GM23338 (cell line): ENCODE data around the gene L3MBTL4. TPM values are rescaled to one million over a fixed set of nuclear protein-coding genes. Genes with fewer than 3 reads are reported as not detected.

ENCODE experiments used
- ATAC-seq: fragments of 200-7000 bp; cut with Tn5 transposase; 3 replicates; pipeline ENCODE4 v1.9.1; 2020
- DNase-seq: peaks from one replicate; pipeline ENCODE4 v3.0.0-alpha.2; 2015; ENCODE audit warnings: low spot score
- H2AFZ ChIP-seq: fragments of 200-600 bp; sonication (generic); 2 replicates; pipeline ENCODE4 v1.8.0; 2016; ENCODE audit warnings: antibody characterized with exemption, mild to moderate bottlenecking, moderate library complexity
- H3F3A ChIP-seq: fragments of 200-600 bp; sonication (generic); replicated peaks from 2 replicates; pipeline ENCODE4 v1.8.0; 2017; ENCODE audit warnings: antibody characterized with exemption, mixed run types, low read depth
- H3K27ac ChIP-seq: fragments of 200-600 bp; sonication (generic); 2 replicates; pipeline ENCODE4 v1.6.1; 2016; ENCODE audit warnings: low read depth
- H3K27me3 ChIP-seq: fragments of 200-600 bp; sonication (generic); 2 replicates; pipeline ENCODE4 v1.8.0; 2016; ENCODE audit warnings: mild to moderate bottlenecking, mixed run types, moderate library complexity; ENCODE audit not compliant: insufficient read depth
- H3K36me3 ChIP-seq: fragments of 200-600 bp; sonication (generic); 2 replicates; pipeline ENCODE4 v1.8.0; 2016; ENCODE audit warnings: mild to moderate bottlenecking; ENCODE audit not compliant: insufficient read depth
- H3K4me1 ChIP-seq: fragments of 200-600 bp; sonication (generic); 2 replicates; pipeline ENCODE4 v1.8.0; 2016; ENCODE audit warnings: mild to moderate bottlenecking, moderate library complexity; ENCODE audit not compliant: insufficient read depth
- H3K4me2 ChIP-seq: fragments of 200-600 bp; sonication (generic); 2 replicates; pipeline ENCODE4 v1.7.1; 2017; ENCODE audit warnings: mixed run types
- H3K4me3 ChIP-seq: fragments of 200-600 bp; sonication (generic); 2 replicates; pipeline ENCODE4 v1.6.1; 2016; ENCODE audit warnings: mixed run types
- H3K79me2 ChIP-seq: fragments of 200-600 bp; sonication (generic); replicated peaks from 2 replicates; pipeline ENCODE4 v1.8.0; 2017; ENCODE audit warnings: mild to moderate bottlenecking; ENCODE audit not compliant: insufficient read depth
- H3K9me2 ChIP-seq: fragments of 200-600 bp; sonication (generic); 2 replicates; pipeline ENCODE4 v1.8.0; 2017; ENCODE audit not compliant: insufficient read depth
- H4K20me1 ChIP-seq: fragments of 200-600 bp; sonication (generic); replicated peaks from 2 replicates; pipeline ENCODE4 v1.8.0; 2017; ENCODE audit warnings: mild to moderate bottlenecking; ENCODE audit not compliant: insufficient read depth
- H3K27ac Mint-ChIP-seq: 2 replicates; pipeline ENCODE4 v1.8.0; 2020; ENCODE audit warnings: inconsistent platforms, mild to moderate bottlenecking, moderate library complexity, mixed read lengths
- H3K27me3 Mint-ChIP-seq: 3 replicates; pipeline ENCODE4 v1.8.0; 2022; ENCODE audit warnings: low read depth, mild to moderate bottlenecking, moderate library complexity, mixed read lengths, inconsistent platforms; ENCODE audit not compliant: insufficient read depth, poor library complexity
- H3K36me3 Mint-ChIP-seq: 3 replicates; pipeline ENCODE4 v1.8.0; 2021; ENCODE audit warnings: low read depth, mild to moderate bottlenecking, inconsistent platforms, moderate library complexity, mixed read lengths
- H3K4me1 Mint-ChIP-seq: 3 replicates; pipeline ENCODE4 v1.8.0; 2020; ENCODE audit warnings: mild to moderate bottlenecking, inconsistent platforms, mixed read lengths
- H3K4me3 Mint-ChIP-seq: 3 replicates; pipeline ENCODE4 v1.8.0; 2021; ENCODE audit warnings: moderate library complexity, mild to moderate bottlenecking, inconsistent platforms, mixed read lengths
- H3K9me3 Mint-ChIP-seq: 3 replicates; pipeline ENCODE4 v1.8.0; 2020; ENCODE audit warnings: moderate library complexity, mild to moderate bottlenecking, inconsistent platforms, mixed read lengths
- CREB1 ChIP-seq: fragments of 250-450 bp; sonication (Bioruptor Pico); IDR thresholded peaks from 2 replicates; pipeline ENCODE4 v1.5.0; 2020; ENCODE audit warnings: low read depth, mild to moderate bottlenecking, moderate library complexity
- EZH2 ChIP-seq: fragments of 200-600 bp; sonication (generic); IDR thresholded peaks from one replicate; pipeline ENCODE4 v1.8.0; 2017; ENCODE audit warnings: antibody characterized with exemption, mild to moderate bottlenecking, low read depth; ENCODE audit not compliant: unreplicated experiment
- EZH2phosphoT487 ChIP-seq: fragments of 200-600 bp; sonication (generic); IDR thresholded peaks from one replicate; pipeline ENCODE4 v1.8.1; 2018; ENCODE audit warnings: antibody characterized with exemption; ENCODE audit not compliant: unreplicated experiment
- JUNB ChIP-seq: IDR thresholded peaks from one replicate; pipeline ENCODE4 v1.6.1; 2016; ENCODE audit warnings: antibody characterized with exemption; ENCODE audit not compliant: unreplicated experiment
- NANOG ChIP-seq: IDR thresholded peaks from 2 replicates; pipeline ENCODE4 v1.6.1; 2016; ENCODE audit warnings: antibody characterized with exemption, borderline replicate concordance
- POLR2AphosphoS5 ChIP-seq: IDR thresholded peaks from 2 replicates; pipeline ENCODE4 v1.6.1; 2016; ENCODE audit warnings: antibody characterized with exemption, low read depth
- STAT1 ChIP-seq: IDR thresholded peaks from one replicate; pipeline ENCODE4 v1.6.1; 2016; ENCODE audit warnings: antibody characterized with exemption; ENCODE audit not compliant: unreplicated experiment
- ZNF114 ChIP-seq: fragments of 250-450 bp; sonication (Bioruptor Pico); IDR thresholded peaks from 2 replicates; pipeline ENCODE4 v1.5.0; 2020; ENCODE audit warnings: mild to moderate bottlenecking, moderate library complexity
- ZNF331 ChIP-seq: fragments of 250-450 bp; sonication (Bioruptor Pico); IDR thresholded peaks from 2 replicates; pipeline ENCODE4 v1.5.0; 2020; ENCODE audit warnings: low read depth, mild to moderate bottlenecking, moderate library complexity
- ZNF462 ChIP-seq: fragments of 250-450 bp; sonication (Bioruptor Pico); IDR thresholded peaks from 2 replicates; pipeline ENCODE4 v1.5.0; 2020; ENCODE audit warnings: mild to moderate bottlenecking, moderate library complexity
- polyA plus RNA-seq: library from polyadenylated mRNA; unstranded; fragments of >200 nt; fragmentation: Nextera tagmentation; extraction: Ambion mirVana; gene quantifications from 2 replicates; pipeline ENCODE4 v1.2.1, GENCODE V29; 2016
- total RNA-seq: library from RNA; depleted of rRNA; stranded (reverse); fragments of >200 nt; shearing (Covaris generic); gene quantifications from 2 replicates; pipeline ENCODE4 v1.2.3, GENCODE V29; 2014
- TF ChIP-seq, protein P1 (sequence below), 2 experiments: fragments of 200-600 bp in 1 of 2; sonication (generic) in 1 of 2; conservative IDR thresholded peaks; 2 replicates each; pipeline versions ENCODE4 v1.5.1 to v1.6.1; 2016 to 2017; ENCODE audit warnings: antibody characterized with exemption in 2 of 2, low read depth in 2 of 2, mild to moderate bottlenecking in 2 of 2, moderate library complexity in 1 of 2

Gene L3MBTL4
- total and polyA plus RNA-seq, 2 experiments from 2014 or later: 0.48 to 2.8 TPM

- Histone ChIP-seq H4K20me1 (no peaks in the 10 kb centered on the region), H3K27ac (no peak overlapping the region), H3F3A (no peaks in the 10 kb centered on the region), H3K27me3 (no peaks in the 10 kb centered on the region), H3K36me3 (no peaks in the 10 kb centered on the region), H3K4me2 (no peak overlapping the region), H3K79me2 (no peaks in the 10 kb centered on the region), H2AFZ (no peak overlapping the region), H3K4me1 (peaks cover 19% of the 10 kb centered on the region), H3K9me2 (0 out of 2 replicates have a peak, but pooled peaks cover 3% of the 10 kb centered on the region), H3K4me3 (no peak overlapping the region)
- Mint-ChIP-seq H3K27me3 (peaks cover 2% of the 10 kb centered on the region), H3K4me3 (no peak overlapping the region), H3K9me3 (no peaks in the 10 kb centered on the region), H3K27ac (no peak overlapping the region), H3K4me1 (peaks cover 37% of the 10 kb centered on the region), H3K36me3 (no peaks in the 10 kb centered on the region)
- TF ChIP-seq ZNF331 (CRISPR knock-in tag): no peak
- no peak for TF ChIP-seq POLR2AphosphoS5
- TF ChIP-seq EZH2phosphoT487: no peak
- TF ChIP-seq CREB1 (CRISPR knock-in tag): no peak
- no peak for TF ChIP-seq ZNF114 (CRISPR knock-in tag)
- no peak for TF ChIP-seq ZNF462 (CRISPR knock-in tag)
- TF ChIP-seq NANOG: no peak
- TF ChIP-seq JUNB: no peak
- TF ChIP-seq STAT1: no peak
- TF ChIP-seq, protein P1, sequence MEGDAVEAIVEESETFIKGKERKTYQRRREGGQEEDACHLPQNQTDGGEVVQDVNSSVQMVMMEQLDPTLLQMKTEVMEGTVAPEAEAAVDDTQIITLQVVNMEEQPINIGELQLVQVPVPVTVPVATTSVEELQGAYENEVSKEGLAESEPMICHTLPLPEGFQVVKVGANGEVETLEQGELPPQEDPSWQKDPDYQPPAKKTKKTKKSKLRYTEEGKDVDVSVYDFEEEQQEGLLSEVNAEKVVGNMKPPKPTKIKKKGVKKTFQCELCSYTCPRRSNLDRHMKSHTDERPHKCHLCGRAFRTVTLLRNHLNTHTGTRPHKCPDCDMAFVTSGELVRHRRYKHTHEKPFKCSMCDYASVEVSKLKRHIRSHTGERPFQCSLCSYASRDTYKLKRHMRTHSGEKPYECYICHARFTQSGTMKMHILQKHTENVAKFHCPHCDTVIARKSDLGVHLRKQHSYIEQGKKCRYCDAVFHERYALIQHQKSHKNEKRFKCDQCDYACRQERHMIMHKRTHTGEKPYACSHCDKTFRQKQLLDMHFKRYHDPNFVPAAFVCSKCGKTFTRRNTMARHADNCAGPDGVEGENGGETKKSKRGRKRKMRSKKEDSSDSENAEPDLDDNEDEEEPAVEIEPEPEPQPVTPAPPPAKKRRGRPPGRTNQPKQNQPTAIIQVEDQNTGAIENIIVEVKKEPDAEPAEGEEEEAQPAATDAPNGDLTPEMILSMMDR (conservative IDR thresholded peaks at IDR 0.05; ENCODE audit: low read depth in 2 of 2): no peak
- TF ChIP-seq EZH2: no peak
- no peak for ATAC-seq
- no peak for DNase-seq
Measured at GRCh38 chr18:6365385-6365784, 49.3 kb downstream of the L3MBTL4 start.
